ENCODE data around the gene SLC35F4. TPM values are rescaled to one million over a fixed set of nuclear protein-coding genes. Genes with fewer than 3 reads are reported as not detected.

Gene SLC35F4
- total RNA-seq, 1 donor from 2014 or later: not detected

DNA sequence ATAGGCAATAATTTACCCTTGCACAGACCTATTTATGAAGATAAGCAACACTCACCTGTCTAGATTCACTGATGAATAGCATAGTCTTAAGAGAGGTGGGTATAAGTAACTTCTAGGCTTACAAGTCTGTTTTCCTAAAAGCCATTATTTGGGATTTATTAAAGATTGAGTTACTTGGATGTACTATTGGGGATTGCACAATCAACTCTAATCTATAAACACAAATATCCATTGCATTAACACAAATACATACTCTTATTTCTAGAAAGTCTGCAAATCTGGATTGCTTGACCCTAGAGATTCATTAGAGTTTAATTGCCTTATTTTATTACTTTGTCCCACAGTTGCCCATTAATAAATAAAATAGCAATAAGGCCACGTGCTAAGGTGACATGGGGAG, 224.1 kb downstream of the SLC35F4 start:
- no peak for DNase-seq (ENCODE audit: extremely low read depth, low read depth, low spot score)

DNA sequence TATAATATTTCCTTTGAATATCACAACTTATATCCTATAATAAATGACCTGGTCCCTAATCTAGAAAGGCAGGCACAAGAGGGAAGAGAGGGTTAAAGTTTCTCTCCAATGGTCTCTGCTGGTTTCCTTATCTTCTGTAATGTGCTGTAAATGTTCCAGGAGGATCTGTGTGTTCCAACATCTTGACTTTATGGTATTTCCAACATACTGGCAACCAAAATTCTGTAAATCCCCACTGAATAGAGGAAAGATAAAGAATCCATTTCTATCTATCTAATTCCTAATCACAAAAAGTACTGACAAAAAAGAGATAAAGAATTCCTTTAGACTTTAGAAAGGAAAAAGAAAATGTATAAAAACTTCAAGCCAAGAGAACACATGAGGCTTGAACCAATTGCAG, 225.9 kb downstream of the SLC35F4 start:
- no peak for DNase-seq (ENCODE audit: extremely low read depth, low read depth, low spot score)

DNA sequence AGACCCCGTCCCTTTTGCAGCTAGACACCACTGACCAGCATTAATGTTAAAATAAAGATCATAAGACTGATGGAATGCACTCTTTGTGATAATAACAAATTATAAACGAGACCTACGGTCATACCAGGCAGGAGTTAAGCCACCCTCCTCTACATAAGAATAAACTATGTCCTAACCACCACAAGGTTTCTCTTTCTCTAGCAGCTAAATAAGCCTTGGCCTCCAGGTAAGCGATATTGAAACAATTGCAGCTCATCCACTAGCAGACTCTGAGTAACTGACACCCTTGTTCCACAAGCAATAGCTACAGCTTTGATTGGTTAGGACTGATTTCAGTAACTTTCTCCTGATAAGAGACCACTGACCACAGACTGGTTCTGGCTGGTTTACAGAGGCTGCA, 228.0 kb downstream of the SLC35F4 start:
- no peak for DNase-seq (ENCODE audit: extremely low read depth, low read depth, low spot score)

DNA sequence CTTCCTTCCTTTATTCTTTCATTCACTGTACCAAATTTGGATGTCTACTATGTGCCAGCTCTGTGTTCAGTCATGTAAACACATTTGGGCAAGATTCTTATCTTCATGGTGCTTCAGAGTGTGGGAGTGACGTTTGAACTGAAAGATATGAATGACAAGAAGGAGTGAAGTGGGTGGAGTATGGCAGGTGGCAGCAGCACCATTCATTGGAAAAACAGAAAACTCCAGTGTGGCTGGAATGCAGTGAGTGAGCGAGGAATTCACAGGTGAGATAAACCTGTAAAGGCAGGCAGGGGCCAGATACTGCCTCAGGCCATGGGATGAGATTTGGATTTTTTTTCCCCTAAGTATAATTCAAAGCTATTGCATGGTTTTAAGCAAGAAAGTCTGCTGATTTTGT, 231.6 kb downstream of the SLC35F4 start:
- DNase-seq (ENCODE audit: extremely low read depth, low read depth, low spot score): no peak

DNA sequence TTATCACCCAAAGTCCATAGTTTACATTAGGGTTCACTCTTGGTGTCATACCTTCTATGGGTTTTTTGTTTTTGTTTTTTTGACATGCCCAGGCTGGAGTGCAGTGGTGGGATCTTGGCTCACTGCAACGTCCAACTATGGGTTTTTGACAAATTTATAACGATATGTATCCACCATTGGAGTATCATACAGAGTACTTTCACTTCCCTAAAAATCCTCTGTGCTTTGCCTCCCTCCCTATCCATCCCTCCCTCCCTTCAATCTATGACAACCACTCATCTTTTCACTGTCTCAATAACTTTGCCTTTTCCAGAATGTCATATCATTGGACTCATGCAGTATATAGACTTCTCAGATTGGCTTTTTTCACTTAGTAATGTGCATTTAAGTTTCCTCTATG, 233.2 kb downstream of the SLC35F4 start:
- no peak for DNase-seq (ENCODE audit: extremely low read depth, low read depth, low spot score)

DNA sequence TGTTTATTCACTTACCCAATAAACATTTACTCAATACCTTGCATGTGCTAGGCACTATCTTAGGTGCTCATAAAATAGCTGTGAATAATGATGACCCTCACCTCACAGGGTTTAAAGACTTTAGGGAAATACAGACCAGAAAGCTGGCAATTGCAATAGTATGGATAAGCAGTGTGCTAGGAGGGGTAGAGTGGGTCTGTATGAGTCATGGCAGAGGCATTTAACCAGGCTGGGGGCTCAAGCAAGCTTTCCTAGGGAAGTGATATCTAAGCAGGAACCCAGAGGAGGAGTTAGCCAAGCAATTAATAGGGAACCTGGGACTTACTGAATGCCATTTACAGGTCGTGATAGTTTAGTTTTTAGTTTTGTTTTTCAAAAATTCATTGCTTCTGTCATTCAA, 248.4 kb downstream of the SLC35F4 start:
- no peak for DNase-seq (ENCODE audit: extremely low read depth, low read depth, low spot score)

DNA sequence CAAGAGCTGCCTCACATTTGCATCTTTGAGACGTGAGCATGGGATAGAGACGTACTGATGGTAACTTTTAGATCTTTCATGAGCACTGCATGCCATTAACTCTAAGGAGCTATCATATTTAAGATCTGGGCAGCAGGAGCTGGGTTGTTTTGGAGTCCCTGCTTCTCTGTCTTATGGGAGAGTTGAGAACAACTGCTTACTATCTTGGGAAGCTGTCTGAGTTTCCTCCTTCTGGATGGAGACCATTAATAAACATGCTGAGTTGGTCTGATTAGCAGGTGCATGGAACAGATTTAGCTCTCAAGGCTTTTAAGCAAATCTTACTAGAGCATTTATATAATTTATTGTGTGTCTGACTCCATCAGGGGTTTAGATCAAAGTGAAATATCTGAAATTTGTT, 252.9 kb downstream of the SLC35F4 start:
- DNase-seq (ENCODE audit: extremely low read depth, low read depth, low spot score): no peak

DNA sequence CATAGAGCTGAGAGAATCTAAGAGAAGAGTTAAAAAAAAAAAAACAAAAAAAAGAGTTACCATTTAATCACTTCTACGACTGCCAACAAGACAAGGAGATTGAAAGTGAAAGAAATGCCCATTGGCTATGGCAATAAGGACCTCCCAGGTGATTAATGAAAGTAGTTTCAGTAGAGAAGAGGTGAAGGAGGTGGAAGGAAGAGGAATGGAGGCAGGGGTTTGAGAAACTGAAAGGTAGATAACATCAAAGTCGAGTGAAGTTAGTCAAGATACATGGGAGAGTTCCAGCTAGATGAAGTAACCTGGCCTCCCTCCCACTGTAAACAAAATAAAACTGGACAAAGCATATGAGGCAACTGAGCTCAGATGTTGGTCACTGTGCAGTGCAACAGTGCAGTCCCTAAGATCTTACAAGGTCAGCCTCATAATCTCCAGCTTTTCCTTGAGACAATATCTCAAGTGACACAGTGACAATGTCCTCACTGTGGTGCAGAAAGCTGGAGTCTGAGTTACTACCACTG, 254.3 kb downstream of the SLC35F4 start:
- no peak for DNase-seq (ENCODE audit: extremely low read depth, low read depth, low spot score)

DNA sequence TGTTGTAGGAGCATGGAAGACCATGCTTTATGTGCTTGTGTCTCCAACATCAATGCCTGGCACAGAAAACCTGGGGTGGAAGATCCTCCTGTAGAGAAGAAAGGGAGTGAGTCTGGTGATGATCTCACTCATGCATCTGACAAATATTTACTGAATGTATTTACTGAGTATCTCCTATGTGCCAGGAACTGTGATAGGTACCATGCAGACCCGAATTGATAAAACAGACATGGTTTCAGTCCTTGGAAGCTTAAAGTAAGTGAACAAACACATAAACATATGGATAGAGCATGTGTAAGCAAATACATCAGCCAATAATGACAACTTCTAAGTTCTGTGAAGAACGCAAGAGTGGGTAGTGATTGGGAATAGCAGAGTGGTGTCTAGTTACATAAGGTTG, 255.3 kb downstream of the SLC35F4 start:
- DNase-seq (ENCODE audit: extremely low read depth, low read depth, low spot score): no peak

DNA sequence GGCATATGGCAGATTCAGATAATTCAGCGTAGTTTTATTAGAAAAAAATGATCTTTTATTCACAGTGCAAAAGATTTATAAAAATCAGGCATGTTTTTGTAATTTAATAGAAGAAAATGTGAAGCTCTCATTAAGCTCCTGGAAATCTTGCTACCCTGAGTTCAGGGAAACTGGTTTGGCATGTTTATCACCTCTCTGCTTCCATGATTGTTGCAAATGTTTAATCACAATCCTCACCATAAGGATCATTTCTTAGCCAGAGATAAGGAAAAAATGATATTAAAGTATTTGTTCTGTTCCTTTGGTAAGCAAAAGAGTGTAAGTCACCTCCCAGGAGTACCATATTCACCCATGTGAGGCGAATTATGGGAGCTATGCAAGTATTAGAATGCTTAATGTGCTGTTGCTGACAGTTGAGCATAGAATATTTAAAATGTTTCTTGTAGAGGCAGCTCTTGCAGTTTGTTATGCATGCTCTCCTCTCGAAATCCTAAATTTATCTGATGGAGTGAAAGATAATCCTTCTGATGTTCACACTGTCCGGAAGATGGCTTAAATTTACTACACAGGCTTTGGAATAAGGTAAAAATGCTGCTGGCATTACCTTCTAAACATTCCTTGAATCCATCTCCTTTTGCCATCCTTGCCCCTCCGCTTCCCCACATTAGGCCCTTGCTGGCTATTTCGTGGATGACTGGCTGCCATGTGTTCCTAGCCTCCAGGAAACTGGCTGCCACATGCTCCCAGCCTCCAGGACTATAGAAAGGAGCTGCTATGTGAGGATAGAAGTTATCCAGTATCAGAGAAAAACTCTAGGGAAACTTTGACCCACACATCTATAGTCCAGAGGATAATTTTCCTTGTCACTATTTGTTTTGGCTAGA, 256.5 kb downstream of the SLC35F4 start:
- DNase-seq (ENCODE audit: extremely low read depth, low read depth, low spot score): no peak

DNA sequence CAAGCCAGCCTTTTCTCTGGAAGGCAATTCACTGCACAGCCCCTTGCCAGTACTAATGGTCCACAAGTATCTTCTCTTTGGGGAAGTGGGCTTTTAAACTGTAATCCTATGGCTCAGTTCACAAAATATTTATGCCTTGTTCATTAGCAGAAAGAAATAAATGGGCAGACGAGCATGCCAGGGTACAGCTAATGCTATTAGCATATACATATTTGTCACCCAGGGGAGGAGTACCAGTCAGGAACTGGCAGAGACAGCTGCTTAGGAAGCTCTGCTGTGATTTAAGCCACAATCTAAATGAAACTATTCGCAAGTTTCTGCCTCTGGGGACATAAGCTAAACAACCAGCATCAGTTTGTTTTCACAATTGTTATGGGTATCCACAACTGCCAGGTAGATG, 258.8 kb downstream of the SLC35F4 start:
- DNase-seq (ENCODE audit: extremely low read depth, low read depth, low spot score): no peak

DNA sequence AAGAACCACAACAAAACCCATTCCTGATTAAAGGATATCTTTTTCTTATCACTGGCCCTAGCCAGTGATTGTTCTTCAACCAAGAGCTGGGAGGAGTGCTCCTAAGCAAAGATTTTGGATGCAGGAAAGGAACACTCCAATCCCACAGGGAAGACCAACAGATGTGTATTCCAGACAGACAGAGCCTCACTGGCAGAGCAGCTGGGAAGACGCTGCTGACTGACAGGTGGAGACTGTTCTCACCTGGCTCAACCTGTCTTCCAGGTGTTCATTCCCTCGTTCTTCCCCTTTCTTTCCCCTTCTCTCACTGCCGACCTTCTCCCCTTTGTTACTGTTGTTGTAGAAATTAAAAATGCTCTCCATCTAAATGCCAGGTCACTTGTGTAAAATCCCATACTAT, 282.5 kb downstream of the SLC35F4 start:
- no peak for DNase-seq (ENCODE audit: extremely low read depth, low read depth, low spot score)

DNA sequence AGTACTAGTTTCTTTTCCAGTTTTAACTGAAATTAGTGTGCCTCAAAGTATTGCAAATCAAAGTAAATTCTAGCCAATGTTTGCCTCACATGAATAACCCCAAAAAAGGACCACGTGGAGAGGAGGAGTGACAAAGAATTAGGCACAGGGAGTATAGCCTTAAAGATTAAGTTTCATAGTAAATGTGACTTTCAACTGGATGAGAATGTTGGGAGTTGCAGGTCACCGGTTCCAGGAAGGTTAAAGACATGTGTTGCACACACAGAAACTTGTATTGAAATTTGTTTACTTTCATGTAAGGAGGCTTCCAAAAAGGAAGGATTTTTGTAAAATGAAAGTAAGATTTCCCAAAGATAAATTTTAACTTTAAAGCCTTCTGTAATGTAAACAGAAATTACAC, 283.1 kb downstream of the SLC35F4 start:
- no peak for DNase-seq (ENCODE audit: extremely low read depth, low read depth, low spot score)

DNA sequence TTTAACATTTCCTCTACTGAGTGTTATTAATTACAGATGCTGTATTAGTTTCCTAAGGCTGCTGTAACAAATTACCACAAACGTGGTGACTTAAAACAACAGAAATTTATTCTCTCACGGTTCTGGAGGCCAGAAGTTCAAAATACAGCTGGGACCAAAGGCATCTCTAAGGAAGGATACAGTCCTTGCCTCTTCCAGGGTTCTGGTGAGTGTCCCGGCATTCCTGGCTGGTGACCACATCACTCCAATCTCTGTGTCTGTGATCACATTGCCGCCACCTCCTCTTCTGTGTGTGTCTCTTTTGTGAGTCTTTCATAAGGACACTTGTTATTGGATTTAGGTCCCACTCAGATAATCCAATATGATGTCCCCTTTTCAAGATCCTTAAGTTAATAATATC, 287.1 kb downstream of the SLC35F4 start:
- no peak for DNase-seq (ENCODE audit: extremely low read depth, low read depth, low spot score)

DNA sequence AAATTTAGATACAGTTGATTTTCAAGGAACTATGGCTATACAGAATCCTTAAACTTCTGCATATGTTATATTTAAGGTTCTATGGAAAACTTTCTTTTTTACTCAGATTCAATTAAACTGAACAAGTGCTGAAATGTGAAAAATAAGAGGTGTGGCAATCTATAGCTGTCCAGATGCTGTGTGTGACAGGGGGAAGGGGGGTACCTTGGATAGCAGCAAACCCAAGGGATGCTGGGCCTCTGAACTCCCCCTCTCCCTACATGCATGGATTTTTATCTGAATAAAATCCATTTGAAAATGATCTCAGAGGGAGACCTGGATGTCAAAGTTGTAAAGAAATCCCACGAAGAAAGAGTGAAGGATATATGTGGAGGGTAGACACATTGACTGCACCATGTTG, 289.4 kb downstream of the SLC35F4 start:
- no peak for DNase-seq (ENCODE audit: extremely low read depth, low read depth, low spot score)

DNA sequence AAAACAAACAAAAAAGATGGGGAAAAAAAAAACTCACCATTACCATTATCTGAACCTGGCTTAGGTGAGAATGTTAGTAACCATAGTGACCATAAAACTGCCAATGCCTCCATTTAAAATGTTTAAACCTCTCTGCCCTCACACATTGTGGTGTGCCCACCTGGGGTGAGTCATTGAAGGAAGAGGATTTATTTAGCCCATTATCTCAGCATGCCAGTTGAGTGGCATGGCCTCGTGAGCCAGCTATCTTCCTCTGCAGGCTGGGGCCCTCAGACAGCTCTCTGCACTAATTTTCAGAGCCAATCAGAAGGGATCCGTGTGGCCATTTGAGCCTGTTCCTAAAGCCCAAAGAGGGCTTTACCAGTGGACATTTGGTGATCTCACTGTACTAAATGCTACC, 290.4 kb downstream of the SLC35F4 start:
- no peak for DNase-seq (ENCODE audit: extremely low read depth, low read depth, low spot score)

DNA sequence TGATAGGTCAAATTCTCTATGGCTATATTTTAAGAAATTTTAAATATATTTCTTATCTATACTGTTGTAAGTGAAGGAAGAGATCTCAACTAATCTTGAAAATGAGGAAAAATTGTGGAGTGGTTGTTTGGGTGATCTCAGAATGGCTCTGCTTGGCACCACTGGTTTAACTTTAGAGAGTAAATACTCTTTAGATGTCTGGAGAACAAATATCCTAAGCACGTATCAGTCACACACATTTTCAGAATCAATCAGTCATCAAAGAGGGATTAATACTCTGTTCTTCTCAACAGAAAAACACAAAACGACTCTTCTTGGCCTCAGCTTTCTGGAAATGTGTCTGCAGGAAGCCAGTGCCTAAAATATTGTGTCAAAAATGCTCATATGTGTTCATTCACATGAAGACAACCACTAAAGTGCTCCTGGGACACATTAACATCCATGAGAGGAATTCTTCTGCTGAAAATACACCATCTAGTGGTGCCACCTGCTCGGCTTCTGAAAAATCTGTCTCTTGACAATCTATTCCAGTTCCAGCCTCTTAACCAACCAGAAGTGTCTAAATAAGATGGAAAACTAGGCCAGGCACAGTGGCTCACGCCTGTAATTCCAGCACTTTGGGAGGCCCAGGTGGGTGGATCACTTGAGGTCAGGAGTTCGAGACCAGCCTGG, 291.1 kb downstream of the SLC35F4 start:
- no peak for DNase-seq (ENCODE audit: extremely low read depth, low read depth, low spot score)

DNA sequence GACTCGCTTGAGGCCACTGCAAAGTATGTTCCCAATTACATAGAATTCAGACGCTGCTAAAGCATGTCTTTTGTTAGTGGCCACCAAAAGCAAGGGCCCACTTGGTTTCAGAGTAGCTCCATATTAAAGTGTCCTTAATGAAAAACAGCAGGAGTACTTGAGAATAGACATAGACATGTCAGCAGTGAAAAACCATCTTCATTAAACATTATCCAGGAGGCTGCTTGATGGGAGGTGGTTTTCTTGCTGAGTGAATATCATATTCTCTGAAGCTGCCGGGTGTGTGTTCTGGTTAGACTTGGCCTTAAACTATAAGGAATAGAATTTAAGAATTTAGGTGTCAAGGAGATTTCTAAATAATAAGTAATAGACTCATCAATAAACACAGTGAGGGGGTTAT, 292.7 kb downstream of the SLC35F4 start:
- DNase-seq (ENCODE audit: extremely low read depth, low read depth, low spot score): no peak

DNA sequence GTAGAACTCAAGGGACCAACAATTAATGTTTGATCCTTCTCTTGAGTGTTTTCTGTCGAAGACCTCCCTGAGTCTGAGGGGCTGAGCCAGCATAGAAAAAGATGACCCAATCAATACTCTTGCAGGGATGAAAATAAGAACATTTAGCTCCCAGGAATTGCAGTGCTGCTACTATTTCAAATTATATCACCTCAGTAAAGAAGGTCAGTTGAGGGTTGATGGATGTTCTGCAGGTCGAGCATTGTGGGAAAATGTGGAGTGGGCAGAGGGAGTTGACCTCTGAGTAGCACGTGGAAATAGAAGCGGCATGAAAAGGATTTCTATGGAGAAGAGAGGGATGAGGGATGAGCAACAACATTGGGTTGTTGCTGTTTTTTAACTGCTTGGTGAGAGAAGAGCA, 297.3 kb downstream of the SLC35F4 start:
- DNase-seq (ENCODE audit: extremely low read depth, low read depth, low spot score): no peak

DNA sequence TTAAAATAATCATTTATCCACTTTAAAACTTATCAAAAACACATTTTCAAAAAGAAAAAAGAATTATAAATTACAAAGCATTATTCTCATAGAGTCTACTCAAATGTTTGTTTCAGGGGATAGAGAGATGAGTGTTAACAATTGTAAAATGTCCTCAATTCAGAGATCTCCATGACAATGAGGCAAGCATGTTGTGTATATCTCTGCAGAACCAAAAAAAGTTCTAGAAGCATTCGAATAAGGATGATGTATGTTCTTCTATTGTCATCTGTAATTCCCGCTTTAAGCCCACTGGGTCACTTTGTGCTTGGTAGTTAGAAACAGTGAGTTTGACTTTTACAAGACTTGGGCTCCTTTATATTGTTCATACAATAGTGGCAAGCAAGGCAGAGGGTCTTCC, 298.7 kb downstream of the SLC35F4 start:
- DNase-seq (ENCODE audit: extremely low read depth, low read depth, low spot score): no peak

DNA sequence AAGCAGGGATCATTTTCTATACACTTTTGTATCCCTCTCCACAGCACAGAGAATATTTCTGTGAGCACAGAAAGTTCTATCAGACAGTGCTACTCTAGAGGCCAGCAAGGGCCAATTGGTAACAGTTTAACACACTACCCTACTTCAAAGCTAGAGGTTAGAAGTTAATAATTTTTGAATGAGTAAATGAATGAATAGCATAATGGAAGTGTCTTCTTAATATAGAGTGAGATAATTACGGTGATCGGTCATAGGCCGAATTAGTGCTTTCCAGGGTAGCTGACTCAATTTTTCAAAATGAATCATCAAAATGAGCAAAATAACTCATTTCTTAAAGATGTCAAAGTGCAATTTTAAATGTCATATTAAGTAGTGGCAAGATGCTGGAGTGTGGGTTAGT, 305.2 kb downstream of the SLC35F4 start:
- no peak for DNase-seq (ENCODE audit: extremely low read depth, low read depth, low spot score)

DNA sequence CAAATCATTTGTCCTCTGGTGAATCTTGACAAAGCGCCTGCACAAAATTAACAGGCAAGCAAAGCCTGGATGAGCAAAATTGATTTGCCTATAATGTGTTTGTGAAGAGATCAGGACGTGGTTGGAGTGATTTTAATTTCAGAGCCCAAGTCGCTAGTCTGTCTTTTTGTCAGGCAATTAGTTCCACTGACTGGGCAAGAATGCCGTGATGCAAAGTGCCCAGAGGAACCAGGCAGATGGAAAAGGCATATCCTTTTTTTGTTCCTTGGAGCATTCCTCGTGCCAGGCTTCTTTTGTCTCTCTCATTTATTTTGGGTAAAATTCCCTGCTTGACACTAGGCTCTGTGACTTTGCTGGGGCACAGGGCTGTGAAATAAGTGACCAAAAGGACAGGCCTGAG, 306.3 kb downstream of the SLC35F4 start:
- no peak for DNase-seq (ENCODE audit: extremely low read depth, low read depth, low spot score)

Measured in glomerular endothelial cell (primary cell).